K562 (cell line): ENCODE data around the gene FBXO9. TPM values are rescaled to one million over a fixed set of nuclear protein-coding genes. Genes with fewer than 3 reads are reported as not detected.
A peak's percentile ranks its signal among the peaks of the same experiment; 100 is the strongest.

Experiments
- ATAC-seq: fragments of 200-7000 bp; cut with Tn5 transposase; 3 replicates; pipeline ENCODE4 v1.9.1; 2020; ENCODE audit warnings: moderate library complexity
- BruUV-seq: library from RNA; stranded (reverse); fragments of 400-500 nt; replicated peaks from 2 replicates; lab custom pipeline; 2021; lab: Mats Ljungman, UMichigan
- CTCF ChIA-PET: fragments of 300-600 bp; formaldehyde crosslinking; extraction: SDS; loops from one replicate; lab custom pipeline; 2021; ENCODE audit warnings: low intra/inter-chr PET ratio; lab: Yijun Ruan, JAX
- POLR2A ChIA-PET: fragments of 300-600, 350-650 bp; sonication (Branson Sonifier 250); formaldehyde crosslinking; extraction: SDS; loops from one replicate; lab custom pipeline; 2021; ENCODE audit warnings: antibody characterized with exemption, inconsistent platforms; lab: Yijun Ruan, JAX
- DNase-seq, 4 experiments: peaks; one replicate each; pipeline versions ENCODE4 v3.0.0 to v3.0.0-alpha.2; 2011 to 2018; ENCODE audit warnings: low spot score in 3 of 4, mixed read lengths in 3 of 4; ENCODE audit errors: extremely low read depth in 1 of 4
- FAIRE-seq: peaks from 2 replicates; lab custom pipeline; 2011; peaks lifted over from hg19 to GRCh38; lab: Jason Lieb, UNC
- H2AFZ ChIP-seq: 2 replicates; pipeline ENCODE4 v1.6.0; 2011; ENCODE audit warnings: low read depth, low read length, control low read depth, inconsistent platforms
- H3K27ac ChIP-seq: fragments of 200-600 bp; 3 replicates; pipeline ENCODE4 v1.8.0; 2011; ENCODE audit warnings: low read depth, mild to moderate bottlenecking, control low read depth, inconsistent platforms, low read length, moderate library complexity, mixed read lengths; ENCODE audit errors: extremely low read depth
- H3K27me3 ChIP-seq, 2 experiments: fragments of 300-600 bp in 1 of 2; 2 replicates in 1 of 2; 3 replicates in 1 of 2; pipeline versions ENCODE4 v1.6.0 to v1.8.0; 2011; ENCODE audit warnings: inconsistent platforms in 2 of 2, low read length in 2 of 2, mild to moderate bottlenecking in 1 of 2, mixed read lengths in 1 of 2, moderate library complexity in 1 of 2; ENCODE audit not compliant: control insufficient read depth in 2 of 2, insufficient read depth in 2 of 2
- H3K36me3 ChIP-seq: fragments of 300-600 bp; 3 replicates; pipeline ENCODE4 v1.8.0; 2011; ENCODE audit warnings: mild to moderate bottlenecking, low read length, inconsistent platforms; ENCODE audit not compliant: control insufficient read depth, insufficient read depth
- H3K4me1 ChIP-seq, 2 experiments: fragments of 200-600 bp in 1 of 2; replicated peaks in 1 of 2; 2 replicates in 1 of 2; 3 replicates in 1 of 2; pipeline versions ENCODE4 v1.5.1 to v1.8.0; 2011; ENCODE audit warnings: inconsistent platforms in 2 of 2, low read length in 2 of 2, mild to moderate bottlenecking in 1 of 2, mixed read lengths in 1 of 2, moderate library complexity in 1 of 2; ENCODE audit not compliant: control insufficient read depth in 2 of 2, insufficient read depth in 2 of 2
- H3K4me2 ChIP-seq: 2 replicates; pipeline ENCODE4 v1.6.1; 2011; ENCODE audit warnings: low read length, control low read depth, inconsistent platforms, mixed read lengths; ENCODE audit not compliant: insufficient read depth
- H3K4me3 ChIP-seq: fragments of 200-600 bp; sonication (generic), shearing (Covaris generic); 2 replicates; pipeline ENCODE4 v1.5.1; 2016; ENCODE audit warnings: control low read depth, inconsistent platforms
- H3K79me2 ChIP-seq: fragments of 200-600 bp; 3 replicates; pipeline ENCODE4 v1.8.0; 2011; ENCODE audit warnings: low read length, inconsistent platforms; ENCODE audit not compliant: control insufficient read depth, insufficient read depth
- H3K9ac ChIP-seq, 2 experiments: 2 replicates each; pipeline versions ENCODE4 v1.6.0 to v1.6.1; 2011; ENCODE audit warnings: low read depth in 2 of 2, low read length in 2 of 2, control low read depth in 1 of 2, inconsistent platforms in 1 of 2, mild to moderate bottlenecking in 1 of 2, mixed read lengths in 1 of 2; ENCODE audit not compliant: insufficient read depth in 1 of 2
- H3K9me1 ChIP-seq: one replicate; pipeline ENCODE4 v1.6.0; 2011; ENCODE audit warnings: inconsistent platforms, mild to moderate bottlenecking, low read length, moderate library complexity; ENCODE audit not compliant: control insufficient read depth, insufficient read depth
- H3K9me3 ChIP-seq: replicated peaks from 2 replicates; pipeline ENCODE4 v1.5.1; 2011; ENCODE audit warnings: low read depth, low read length, inconsistent platforms; ENCODE audit not compliant: control insufficient read depth, insufficient read depth
- H4K20me1 ChIP-seq: replicated peaks from 2 replicates; pipeline ENCODE4 v1.6.1; 2011; ENCODE audit warnings: low read length, inconsistent platforms, mixed read lengths; ENCODE audit not compliant: control insufficient read depth, insufficient read depth
- CREB3 ChIP-seq: fragments of 450-650 bp; conservative IDR thresholded peaks from 2 replicates; pipeline ENCODE4 v1.6.1; 2016; ENCODE audit warnings: missing genetic modification characterization, low read depth, mild to moderate bottlenecking, missing compliant biosample characterization, moderate library complexity
- MEIS2 ChIP-seq: fragments of 450-650 bp; IDR thresholded peaks from 2 replicates; pipeline ENCODE4 v1.6.1; 2014; ENCODE audit warnings: mild to moderate bottlenecking; ENCODE audit not compliant: partially characterized antibody
- REST ChIP-seq, 2 experiments: fragments of 450-650 bp; formaldehyde crosslinking in 1 of 2; IDR thresholded peaks; 2 replicates each; pipeline versions ENCODE4 v1.4.0 to v1.6.1; 2014 to 2020; ENCODE audit warnings: mild to moderate bottlenecking in 2 of 2, borderline replicate concordance in 1 of 2, low read depth in 1 of 2
- RFX1 ChIP-seq: fragments of 450-650 bp; IDR thresholded peaks from 2 replicates; pipeline ENCODE4 v1.6.1; 2016; ENCODE audit warnings: mild to moderate bottlenecking, moderate library complexity
- SOX6 ChIP-seq: fragments of 450-650 bp; IDR thresholded peaks from 2 replicates; pipeline ENCODE4 v1.6.1; 2014; ENCODE audit warnings: mild to moderate bottlenecking
- TEAD4 ChIP-seq, 2 experiments: sonication (generic) in 1 of 2; formaldehyde crosslinking in 1 of 2; IDR thresholded peaks; 2 replicates each; pipeline versions ENCODE4 v1.6.1 to v1.8.0; 2012 to 2022; ENCODE audit warnings: borderline replicate concordance in 1 of 2, inconsistent platforms in 1 of 2, low read length in 1 of 2, mild to moderate bottlenecking in 1 of 2, missing genetic modification reagents in 1 of 2
- ZNF121 ChIP-seq: sonication (generic); formaldehyde crosslinking; conservative IDR thresholded peaks from 2 replicates; pipeline ENCODE4 v1.8.0; 2022; ENCODE audit warnings: missing genetic modification reagents
- ZNF274 ChIP-seq: IDR thresholded peaks from 2 replicates; pipeline ENCODE4 v1.6.1; 2011; ENCODE audit warnings: low read depth, mild to moderate bottlenecking, low read length, moderate library complexity, borderline replicate concordance
- ZNF316 ChIP-seq: fragments of 450-650 bp; IDR thresholded peaks from 2 replicates; pipeline ENCODE4 v1.6.1; 2016
- WGBS: fragments of 100-300 bp; shearing (Covaris generic); methylation state at CpG from one replicate; pipeline ENCODE4 v1.1.6; 2016; ENCODE audit warnings: low coverage, mixed read lengths; ENCODE audit not compliant: insufficient coverage; ENCODE audit errors: missing lambda C conversion rate; 5-methylcytosine and 5-hydroxymethylcytosine counted together
- in situ Hi-C: fragments of 300-500 bp; cut with MboI; formaldehyde crosslinking; loops from 4 replicates; pipeline ENCODE4 v1.15.0; 2018; ENCODE audit warnings: inconsistent platforms, mixed read lengths
- intact Hi-C: fragments of 100-400 bp; cut with micrococcal nuclease; formaldehyde crosslinking; loops from 2 replicates; pipeline ENCODE4 v1.14.2; 2022
- polyA plus RNA-seq, 8 experiments: library from polyadenylated mRNA; depleted of rRNA in 4 of 8; stranded (reverse) in 5 of 8; unstranded in 3 of 8; fragments of >200 nt; fragmentation: Nextera tagmentation in 2 of 8; fragmentation: Illumina TruSeq in 1 of 8; extraction: Ambion mirVana in 2 of 8; extraction: Trizol in 1 of 8; gene quantifications; 2 replicates each; pipeline versions ENCODE4 v1.2.1 to v1.2.3, GENCODE V29; 2011 to 2014; ENCODE audit warnings: inconsistent platforms in 1 of 8, missing spikeins in 1 of 8
- total RNA-seq, 7 experiments: library from RNA; depleted of rRNA in 6 of 7; stranded (reverse); fragments of >200 nt in 6 of 7; fragmentation: Illumina TruSeq in 2 of 7; extraction: Trizol in 2 of 7; gene quantifications; 2 replicates each; pipeline versions ENCODE4 v1.2.1 to v1.2.3, GENCODE V29; 2011 to 2021; ENCODE audit warnings: low replicate concordance in 1 of 7

The FBXO9 gene
- total and polyA plus RNA-seq, 9 of the 15 experiments (the other 6 are each of a cell fraction or from before 2014, with no cell fraction given): 10.1 to 85.3 (median 51.4) TPM

GRCh38 chr6:53020005-53020744 is 45.0 kb upstream of the FBXO9 start:
- H3K79me2 ChIP-seq: no peaks in the 10 kb centered on the region
- in situ Hi-C loops (no loop called here), intact Hi-C loops (no loop called here)
- FAIRE-seq (peak; percentile 81), DNase-seq (peak; percentile 17 to 78 (median 44)), ATAC-seq (peak; percentile 94)
- H3K4me2 ChIP-seq: no peak overlapping the region
- no peaks in the 10 kb centered on the region for H3K36me3 ChIP-seq
- H3K4me1 ChIP-seq: peaks cover 0 to 7% of the 10 kb centered on the region in 2 experiments; a peak in 1 of 5 replicates
- H3K27ac ChIP-seq: no peak overlapping the region
- WGBS: 9% methylated on average over 3 of the region's 3 CpGs
- BruUV-seq: no TSS peak
- no peaks in the 10 kb centered on the region for H4K20me1 ChIP-seq
- POLR2A ChIA-PET: interaction anchor here (0.9 to 1.2 kb wide), 3 partner anchors 10 to 21 kb away, joined by 3 to 7 read pairs (median 6); no protein-coding TSS in a partner anchor
- no peaks in the 10 kb centered on the region for H3K27me3 ChIP-seq
- no peaks in the 10 kb centered on the region for H3K9me3 ChIP-seq
- H2AFZ ChIP-seq: no peak overlapping the region
- no peaks in the 10 kb centered on the region for H3K9me1 ChIP-seq
- no peak overlapping the region for H3K9ac ChIP-seq
- H3K4me3 ChIP-seq: no peak overlapping the region
- CTCF ChIA-PET: no interaction called here
- TF ChIP-seq RFX1: no peak
- TF ChIP-seq CREB3 (tag): no peak
- no peak for TF ChIP-seq ZNF274
- TF ChIP-seq TEAD4 (IDR thresholded peaks at IDR 0.05; ENCODE audit: low read length): peak; percentile 72
- no peak for TF ChIP-seq TEAD4 (CRISPR knock-in tag; IDR thresholded peaks at IDR 0.05; ENCODE audit: borderline replicate concordance)
- peak; percentile 77 for TF ChIP-seq MEIS2
- TF ChIP-seq ZNF121 (CRISPR knock-in tag): no peak
- TF ChIP-seq REST (IDR thresholded peaks at IDR 0.05; ENCODE audit: borderline replicate concordance): no peak
- no peak for TF ChIP-seq REST (CRISPR knock-in tag; IDR thresholded peaks at IDR 0.05; ENCODE audit: low read depth)
- TF ChIP-seq SOX6: peak; percentile 92
- TF ChIP-seq ZNF316: peak; percentile 79
